Mesenchymal stem cell (in vitro differentiated cells and primary cell): ENCODE results near the gene GNG12.

Experiments used
- DNase-seq: peaks from one replicate; pipeline ENCODE4 v3.0.0-alpha.2; 2013
- H2AFZ ChIP-seq: one replicate; pipeline ENCODE4 v1.6.1; 2013; ENCODE audit warnings: low read depth, mild to moderate bottlenecking, control low read depth, inconsistent platforms, low read length, moderate library complexity
- H2AK5ac ChIP-seq: 2 replicates; pipeline ENCODE4 v1.6.1; 2013; ENCODE audit warnings: low read length, moderate library complexity, mild to moderate bottlenecking, inconsistent platforms; ENCODE audit not compliant: severe bottlenecking
- H2BK120ac ChIP-seq: one replicate; pipeline ENCODE4 v1.6.1; 2013; ENCODE audit warnings: low read depth, mild to moderate bottlenecking, inconsistent platforms, low read length, moderate library complexity
- H2BK12ac ChIP-seq, 2 experiments: one replicate each; pipeline ENCODE4 v1.6.1; 2013; ENCODE audit warnings: inconsistent platforms in 2 of 2, low read length in 2 of 2, mild to moderate bottlenecking in 2 of 2, moderate library complexity in 2 of 2, control low read depth in 1 of 2
- H2BK15ac ChIP-seq: one replicate; pipeline ENCODE4 v1.6.1; 2013; ENCODE audit warnings: mild to moderate bottlenecking, low read depth, inconsistent platforms; ENCODE audit not compliant: poor library complexity, severe bottlenecking
- H2BK5ac ChIP-seq: 2 replicates; pipeline ENCODE4 v1.6.1; 2013; ENCODE audit warnings: low read depth, mild to moderate bottlenecking, low read length, control low read depth, inconsistent platforms; ENCODE audit not compliant: poor library complexity, severe bottlenecking
- H3K14ac ChIP-seq, 2 experiments: one replicate each; pipeline ENCODE4 v1.6.1; 2013; ENCODE audit warnings: inconsistent platforms in 2 of 2, low read length in 2 of 2, control low read depth in 1 of 2, mild to moderate bottlenecking in 1 of 2, moderate library complexity in 1 of 2
- H3K18ac ChIP-seq, 2 experiments: one replicate each; pipeline ENCODE4 v1.6.1; 2013; ENCODE audit warnings: inconsistent platforms in 2 of 2, low read length in 2 of 2, control low read depth in 1 of 2, low read depth in 1 of 2, mild to moderate bottlenecking in 1 of 2
- H3K23ac ChIP-seq, 2 experiments: one replicate each; pipeline ENCODE4 v1.6.1; 2013; ENCODE audit warnings: inconsistent platforms in 2 of 2, low read length in 2 of 2, mild to moderate bottlenecking in 2 of 2, moderate library complexity in 2 of 2, control low read depth in 1 of 2
- H3K27ac ChIP-seq: 2 replicates; pipeline ENCODE4 v1.5.1; 2013; ENCODE audit warnings: mild to moderate bottlenecking, moderate library complexity, low read length, control low read depth, inconsistent platforms; ENCODE audit not compliant: poor library complexity, severe bottlenecking
- H3K27me3 ChIP-seq, 2 experiments: 2 replicates each; pipeline versions ENCODE4 v1.6.1 to v1.7.0; 2013; ENCODE audit warnings: low read length in 2 of 2, mild to moderate bottlenecking in 2 of 2, moderate library complexity in 2 of 2, control low read depth in 1 of 2, inconsistent platforms in 1 of 2; ENCODE audit not compliant: control insufficient read depth in 1 of 2, insufficient read depth in 1 of 2
- H3K36me3 ChIP-seq, 2 experiments: 2 replicates each; pipeline versions ENCODE4 v1.6.1 to v1.7.0; 2013; ENCODE audit warnings: low read length in 2 of 2, control low read depth in 1 of 2, inconsistent platforms in 1 of 2, low read depth in 1 of 2, mild to moderate bottlenecking in 1 of 2; ENCODE audit not compliant: insufficient read depth in 2 of 2, control insufficient read depth in 1 of 2
- H3K4ac ChIP-seq, 2 experiments: one replicate each; pipeline ENCODE4 v1.6.1; 2013; ENCODE audit warnings: inconsistent platforms in 2 of 2, low read length in 2 of 2, mild to moderate bottlenecking in 2 of 2, moderate library complexity in 2 of 2, control low read depth in 1 of 2, low read depth in 1 of 2
- H3K4me1 ChIP-seq: 2 replicates; pipeline ENCODE4 v1.6.1; 2013; ENCODE audit warnings: low read depth, low read length, control low read depth; ENCODE audit not compliant: control insufficient read depth, insufficient read depth
- H3K4me2 ChIP-seq: 2 replicates; pipeline ENCODE4 v1.6.1; 2013; ENCODE audit warnings: low read length, mild to moderate bottlenecking, inconsistent platforms; ENCODE audit not compliant: poor library complexity, severe bottlenecking
- H3K4me3 ChIP-seq, 2 experiments: 2 replicates each; pipeline versions ENCODE4 v1.5.1 to v1.7.0; 2013; ENCODE audit warnings: low read length in 2 of 2, mild to moderate bottlenecking in 2 of 2, control low read depth in 1 of 2, low read depth in 1 of 2; ENCODE audit not compliant: insufficient read depth in 1 of 2
- H3K79me1 ChIP-seq: replicated peaks from 2 replicates; pipeline ENCODE4 v1.6.1; 2013; ENCODE audit warnings: mild to moderate bottlenecking, control low read depth, low read length, inconsistent platforms; ENCODE audit not compliant: poor library complexity, severe bottlenecking
- H3K9ac ChIP-seq: 2 replicates; pipeline ENCODE4 v1.7.0; 2013; ENCODE audit warnings: mild to moderate bottlenecking, low read length, moderate library complexity
- H3K9me3 ChIP-seq: 2 replicates; pipeline ENCODE4 v1.7.0; 2013; ENCODE audit warnings: mild to moderate bottlenecking, low read length; ENCODE audit not compliant: control insufficient read depth
- H4K8ac ChIP-seq: one replicate; pipeline ENCODE4 v1.6.1; 2013; ENCODE audit warnings: inconsistent platforms, mild to moderate bottlenecking, low read length, moderate library complexity
- H4K91ac ChIP-seq: one replicate; pipeline ENCODE4 v1.6.1; 2013; ENCODE audit warnings: mild to moderate bottlenecking, low read length, inconsistent platforms
- WGBS: methylation state at CpG from one replicate; pipeline ENCODE4 v1.1.7; 2013; ENCODE audit warnings: mixed read lengths; 5-methylcytosine and 5-hydroxymethylcytosine counted together

Gene GNG12

GRCh38 chr1:67795179-67795912, 37.9 kb downstream of the GNG12 start:
- Histone ChIP-seq H3K14ac (peak overlapping the region in 1 of 2 experiments; percentile 12), H2AK5ac (peak overlapping the region; percentile 1), H3K9ac (no peak overlapping the region), H3K4me1 (peaks cover 18% of the 10 kb centered on the region), H3K18ac (peak overlapping the region in 1 of 2 experiments; percentile 4), H3K9me3 (no peaks in the 10 kb centered on the region), H2BK120ac (no peak overlapping the region), H3K27ac (no peak overlapping the region), H4K8ac (no peak overlapping the region), H3K79me1 (peaks cover 19% of the 10 kb centered on the region), H3K23ac (no peak overlapping the region), H2BK5ac (no peak overlapping the region), H3K4ac (no peak overlapping the region), H2BK12ac (no peak overlapping the region), H3K4me2 (no peak overlapping the region), H3K27me3 (no peaks in the 10 kb centered on the region), H3K4me3 (no peak overlapping the region), H3K36me3 (peaks cover 9 to 11% of the 10 kb centered on the region in 2 experiments), H2AFZ (no peak overlapping the region), H4K91ac (no peak overlapping the region), H2BK15ac (no peak overlapping the region)
- 99% methylated on average over 6 of the region's 8 CpGs for WGBS
- DNase-seq: no peak

DNA sequence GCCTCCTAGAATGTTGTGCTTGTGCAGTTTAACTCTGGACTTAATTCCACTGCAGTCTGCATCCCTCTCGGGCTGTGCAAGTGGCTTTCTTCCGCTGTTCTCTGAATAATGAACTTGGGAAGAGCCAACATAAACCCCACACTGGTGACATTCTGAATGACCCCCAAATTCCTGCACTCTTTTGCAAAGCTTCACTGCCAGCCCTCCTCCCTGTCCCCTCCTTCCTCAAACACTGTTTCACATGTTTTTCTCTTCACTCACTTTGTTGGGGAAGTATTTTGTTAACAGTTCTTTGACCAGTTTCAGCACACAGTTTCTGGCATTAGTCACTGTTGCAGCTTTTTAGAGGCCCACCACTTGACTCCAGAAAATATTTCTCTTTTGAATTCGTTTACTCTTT, 39.7 kb downstream of the GNG12 start:
- no peak overlapping the region for H4K8ac ChIP-seq
- H4K91ac ChIP-seq: no peak overlapping the region
- H3K79me1 ChIP-seq: peaks cover 21% of the 10 kb centered on the region
- H3K14ac ChIP-seq: no peak overlapping the region
- H3K27me3 ChIP-seq: no peaks in the 10 kb centered on the region
- peaks cover 18% of the 10 kb centered on the region for H3K4me1 ChIP-seq
- H3K36me3 ChIP-seq: peaks cover 9 to 11% of the 10 kb centered on the region in 2 experiments
- H3K4me2 ChIP-seq: no peak overlapping the region
- H3K23ac ChIP-seq: no peak overlapping the region
- no peaks in the 10 kb centered on the region for H3K9me3 ChIP-seq
- DNase-seq: peak; percentile 67
- peak overlapping the region; percentile 76 for H3K9ac ChIP-seq
- no peak overlapping the region for H2BK120ac ChIP-seq
- WGBS: 22% methylated on average over 3 of the region's 3 CpGs
- H2AFZ ChIP-seq: no peak overlapping the region
- H2AK5ac ChIP-seq: no peak overlapping the region
- peak overlapping the region in 1 of 2 experiments; percentile 61 for H3K18ac ChIP-seq
- H2BK15ac ChIP-seq: no peak overlapping the region
- peak overlapping the region in 1 of 2 experiments; percentile 6 for H3K4me3 ChIP-seq
- H2BK12ac ChIP-seq: peak overlapping the region in 1 of 2 experiments; percentile 6
- H3K4ac ChIP-seq: no peak overlapping the region
- peak overlapping the region; percentile 95 for H3K27ac ChIP-seq
- H2BK5ac ChIP-seq: no peak overlapping the region

- Histone ChIP-seq H3K9me3 (no peaks in the 10 kb centered on the region), H3K4me1 (peaks cover 19% of the 10 kb centered on the region), H2BK5ac (peak overlapping the region; percentile 80), H2AK5ac (peak overlapping the region; percentile 98), H3K79me1 (peaks cover 20% of the 10 kb centered on the region), H3K4me2 (no peak overlapping the region), H3K4ac (peak overlapping the region; percentile 65 to 87), H2BK120ac (peak overlapping the region; percentile 83), H3K18ac (peak overlapping the region in 1 of 2 experiments; percentile 81), H3K14ac (peak overlapping the region in 1 of 2 experiments; percentile 68), H3K4me3 (peak overlapping the region in 1 of 2 experiments; percentile 42), H4K91ac (no peak overlapping the region), H3K23ac (peak overlapping the region; percentile 28 to 64), H2BK15ac (no peak overlapping the region), H3K9ac (peak overlapping the region; percentile 76), H3K27ac (peak overlapping the region; percentile 97), H2BK12ac (peak overlapping the region; percentile 10 to 65), H3K36me3 (peaks cover 6% of the 10 kb centered on the region in 2 experiments), H3K27me3 (no peaks in the 10 kb centered on the region), H4K8ac (peak overlapping the region; percentile 20), H2AFZ (no peak overlapping the region)
- no peak for DNase-seq
- 13% methylated on average over 1 of the region's 1 CpG for WGBS
Observed at GRCh38 chr1:67792741-67793458, 40.4 kb downstream of the GNG12 start.

DNA sequence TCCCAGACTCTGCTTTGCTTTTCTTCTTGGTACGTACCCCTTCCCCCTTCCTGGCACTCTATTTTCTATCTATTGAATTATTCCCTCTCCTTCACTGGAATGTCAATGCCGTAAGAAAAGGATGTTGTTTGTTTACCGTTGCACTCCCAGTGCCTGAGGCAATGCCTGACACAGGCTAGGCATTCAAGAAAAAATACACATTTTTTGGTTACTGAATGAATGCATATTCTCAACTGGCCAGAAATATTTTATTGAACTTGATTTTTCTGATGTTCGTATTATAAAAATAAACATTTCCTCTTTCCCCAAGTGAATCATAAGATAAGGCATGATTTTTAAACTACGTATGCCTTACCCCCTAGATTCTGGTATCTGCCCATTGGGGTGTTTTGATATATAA, 41.2 kb downstream of the GNG12 start:
- peak overlapping the region; percentile 39 for H3K4me2 ChIP-seq
- no peak overlapping the region for H4K91ac ChIP-seq
- peak overlapping the region; percentile 97 for H3K27ac ChIP-seq
- H3K4ac ChIP-seq: no peak overlapping the region
- peak overlapping the region; percentile 45 for H4K8ac ChIP-seq
- peak overlapping the region; percentile 27 for H2BK120ac ChIP-seq
- H3K4me3 ChIP-seq: peak overlapping the region in 1 of 2 experiments; percentile 42
- peak overlapping the region; percentile 76 for H3K9ac ChIP-seq
- H2AK5ac ChIP-seq: peak overlapping the region; percentile 63
- no peaks in the 10 kb centered on the region for H3K27me3 ChIP-seq
- no peak overlapping the region for H2BK12ac ChIP-seq
- peaks cover 0 to 3% of the 10 kb centered on the region in 2 experiments for H3K36me3 ChIP-seq
- H3K79me1 ChIP-seq: peaks cover 18% of the 10 kb centered on the region
- no peak overlapping the region for H3K23ac ChIP-seq
- DNase-seq: peak; percentile 76
- no peaks in the 10 kb centered on the region for H3K9me3 ChIP-seq
- H3K18ac ChIP-seq: peak overlapping the region in 1 of 2 experiments; percentile 63
- H3K4me1 ChIP-seq: peaks cover 19% of the 10 kb centered on the region
- no peak overlapping the region for H2BK15ac ChIP-seq
- no peak overlapping the region for H3K14ac ChIP-seq
- 7% methylated on average over 3 of the region's 5 CpGs for WGBS
- H2BK5ac ChIP-seq: peak overlapping the region; percentile 39
- no peak overlapping the region for H2AFZ ChIP-seq
